H54 (cell line): Measurements from ENCODE around the gene PCBP3.

Source experiments
- DNase-seq: peaks from one replicate; pipeline ENCODE4 v3.0.0; 2011; ENCODE audit warnings: low spot score, mixed read lengths; ENCODE audit not compliant: insufficient read length
- FAIRE-seq: peaks from 3 replicates; lab custom pipeline; 2011; peaks lifted over from hg19 to GRCh38; lab: Jason Lieb, UNC
- POLR2A ChIP-seq: IDR thresholded peaks from 2 replicates; pipeline ENCODE4 v1.6.1; 2011; ENCODE audit warnings: low read depth, mild to moderate bottlenecking, low read length

The PCBP3 gene

GRCh38 chr21:45869121-45870007, 225.8 kb downstream of the PCBP3 start:
- no peak for TF ChIP-seq POLR2A
- FAIRE-seq (no peak), DNase-seq (peak; percentile 76)

GRCh38 chr21:45870421-45870820, 226.9 kb downstream of the PCBP3 start:
- DNase-seq (no peak), FAIRE-seq (no peak)
- no peak for TF ChIP-seq POLR2A

DNA sequence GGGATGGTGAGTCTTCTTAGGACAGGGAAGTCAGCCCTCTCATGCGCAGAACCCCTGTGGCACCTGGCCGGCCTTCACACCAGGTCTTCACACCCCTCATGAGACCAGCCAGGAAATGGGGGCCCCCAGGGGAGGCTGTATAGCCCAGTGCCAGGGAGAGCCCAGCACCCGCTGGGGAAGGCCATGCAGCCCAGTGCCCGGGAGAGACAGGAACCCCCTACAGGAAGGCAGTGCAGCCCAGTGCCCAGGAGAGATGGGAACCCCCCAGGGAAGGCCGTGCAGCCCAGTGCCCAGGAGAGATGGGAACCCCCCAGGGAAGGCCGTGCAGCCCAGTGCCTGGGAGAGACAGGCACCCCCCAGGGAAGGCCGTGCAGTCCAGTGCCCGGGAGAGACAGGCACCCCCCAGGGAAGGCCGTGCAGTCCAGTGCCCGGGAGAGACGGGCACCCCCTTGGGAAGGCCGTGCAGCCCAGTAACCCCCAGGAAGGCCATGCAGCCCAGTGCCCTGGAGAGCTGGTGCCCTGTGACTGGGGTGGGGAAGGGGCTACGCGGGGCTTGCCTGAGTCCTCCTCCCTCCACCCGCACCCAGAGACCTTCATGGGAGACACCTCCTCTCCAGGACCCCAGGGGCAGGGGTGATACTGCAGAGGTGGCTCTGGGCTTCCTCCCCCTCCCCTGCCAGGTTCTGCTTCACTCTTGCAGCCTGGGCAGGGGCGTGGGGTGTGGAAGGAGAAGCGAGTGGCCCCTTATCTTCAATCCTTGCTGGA, 227.5 kb downstream of the PCBP3 start:
- no peak for FAIRE-seq
- TF ChIP-seq POLR2A = no peak
- no peak for DNase-seq

- TF ChIP-seq POLR2A = no peak
- no peak for FAIRE-seq
These were observed 228.2 kb downstream of the PCBP3 start for GRCh38 chr21:45871616-45872236.

GRCh38 chr21:45872471-45872870, 228.9 kb downstream of the PCBP3 start:
- DNase-seq (no peak), FAIRE-seq (no peak)
- TF ChIP-seq POLR2A = no peak

More at GRCh38 chr21:45871616-45872236, 228.2 kb downstream of the PCBP3 start:
- DNase-seq = no peak

- TF ChIP-seq POLR2A = no peak
- DNase-seq (no peak), FAIRE-seq (no peak)
These were observed 229.4 kb downstream of the PCBP3 start for GRCh38 chr21:45872902-45873301.

GRCh38 chr21:45873418-45873817, 229.9 kb downstream of the PCBP3 start:
- no peak for FAIRE-seq
- no peak for TF ChIP-seq POLR2A
- no peak for DNase-seq

DNA sequence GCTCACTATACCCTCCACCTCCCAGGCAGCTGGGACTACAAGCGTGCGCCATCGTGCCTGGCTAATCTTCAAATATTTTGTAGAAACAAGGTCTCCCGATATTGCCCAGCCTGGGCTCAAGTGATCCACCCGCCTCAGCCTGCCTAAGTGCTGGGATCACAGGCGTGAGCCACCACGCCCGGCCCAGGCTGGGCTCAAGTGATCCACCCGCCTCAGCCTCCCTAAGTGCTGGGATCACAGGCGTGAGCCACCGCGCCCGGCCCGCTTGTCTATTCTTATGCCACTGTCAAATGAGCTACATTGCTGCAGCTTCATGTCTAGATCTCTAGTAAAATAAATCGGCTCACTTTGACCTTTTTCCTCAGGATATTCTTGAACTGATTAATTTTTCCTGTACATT, 230.3 kb downstream of the PCBP3 start:
- TF ChIP-seq POLR2A = no peak
- no peak for DNase-seq
- no peak for FAIRE-seq

DNA sequence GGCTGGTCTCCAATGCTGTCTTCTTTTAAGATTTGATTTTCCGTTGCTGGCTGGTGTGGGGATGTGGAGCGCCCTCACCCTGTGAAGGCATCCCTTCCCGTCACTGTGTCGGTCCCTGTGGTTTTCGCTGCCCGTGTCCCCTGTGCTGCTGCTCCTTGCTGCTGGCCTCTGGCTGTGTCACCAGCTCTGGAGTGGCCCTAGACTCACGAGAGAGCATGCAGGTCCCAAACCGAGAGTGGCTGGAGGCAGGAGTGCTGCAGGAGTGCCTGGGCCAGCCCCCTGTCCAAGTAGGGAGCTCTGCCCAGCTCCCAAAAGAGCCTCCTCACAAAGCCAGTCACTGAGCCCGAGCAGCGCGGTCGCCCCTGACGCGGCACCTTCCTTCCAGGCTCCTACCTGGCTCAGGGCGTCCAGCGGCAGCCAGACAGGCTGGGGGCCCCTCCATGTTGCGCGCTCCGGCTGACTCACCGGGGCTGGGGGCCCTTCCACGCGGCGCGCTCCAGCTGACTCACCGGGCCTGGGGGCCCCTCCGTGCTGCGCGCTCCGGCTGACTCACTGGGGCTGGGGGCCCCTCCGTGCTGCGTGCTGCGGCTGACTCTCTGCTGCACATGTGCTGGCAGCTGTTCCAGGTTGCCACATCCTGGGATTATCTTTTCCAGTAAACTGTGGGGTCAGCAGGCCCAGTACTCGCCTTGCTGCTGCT, 231.3 kb downstream of the PCBP3 start:
- FAIRE-seq = no peak
- no peak for TF ChIP-seq POLR2A
- peak; percentile 98 for DNase-seq

DNA sequence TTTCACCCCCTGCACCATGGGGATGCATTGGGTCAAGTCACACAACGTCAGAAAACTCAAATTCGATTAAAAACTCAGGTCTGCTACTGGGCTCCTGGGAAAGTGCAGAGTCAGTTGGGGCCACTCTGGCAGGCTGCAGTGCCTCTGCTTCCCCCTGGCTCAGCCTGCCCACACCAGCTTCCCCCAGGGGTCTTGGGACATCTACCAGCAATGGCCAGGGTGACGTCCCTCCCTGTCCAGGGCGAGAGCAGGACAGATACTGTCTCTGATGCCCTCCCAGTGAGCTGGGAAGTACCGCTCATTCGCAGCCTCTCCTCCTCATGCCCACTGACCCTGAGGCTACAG, 231.9 kb downstream of the PCBP3 start:
- FAIRE-seq = no peak
- no peak for TF ChIP-seq POLR2A
- DNase-seq = no peak

DNA sequence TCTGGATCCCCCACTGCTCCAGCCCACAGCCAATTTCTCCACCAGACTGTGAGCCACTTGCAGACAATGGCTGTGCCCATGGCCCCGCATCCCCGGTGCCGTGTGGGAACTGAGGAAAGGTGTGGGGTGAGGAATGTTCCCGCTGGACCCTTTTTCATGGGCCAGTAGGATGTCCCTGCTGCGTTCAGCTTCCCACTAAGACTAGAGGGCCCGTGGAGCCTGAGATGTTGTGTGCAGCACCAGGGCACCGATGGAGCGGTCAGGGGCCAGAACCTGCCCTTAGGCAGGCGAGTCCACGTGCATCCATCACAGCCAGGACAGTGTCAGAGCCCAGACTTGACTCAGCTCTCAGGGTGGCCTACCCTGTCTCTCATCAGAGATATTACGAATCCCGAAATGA, 232.4 kb downstream of the PCBP3 start:
- DNase-seq (no peak), FAIRE-seq (no peak)
- no peak; the same call in 1 of the 2 replicates for TF ChIP-seq POLR2A

GRCh38 chr21:45876381-45877170, 233.1 kb downstream of the PCBP3 start:
- no peak for DNase-seq
- no peak for TF ChIP-seq POLR2A
- no peak for FAIRE-seq

DNA sequence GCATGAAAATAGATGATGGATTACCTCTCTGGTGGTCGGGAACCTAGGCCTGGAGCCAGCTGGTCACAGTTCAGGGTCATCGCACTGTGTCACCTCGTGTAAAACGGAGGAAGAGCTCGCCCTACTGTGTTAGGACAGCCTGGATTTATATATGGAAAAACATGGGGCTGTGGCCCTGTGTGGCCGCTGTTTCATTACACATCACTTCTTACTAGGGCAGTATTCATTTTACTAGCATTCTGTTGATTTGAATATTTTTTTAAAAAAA, 233.6 kb downstream of the PCBP3 start:
- FAIRE-seq = no peak
- DNase-seq = no peak
- no peak for TF ChIP-seq POLR2A
